GM10847 (cell line): ENCODE results near the gene RAD51B.

ENCODE experiments used
- POLR2A ChIP-seq: IDR thresholded peaks from 2 replicates; pipeline ENCODE4 v1.6.1; 2011; ENCODE audit not compliant: insufficient read length; ENCODE audit errors: extremely low read depth

The RAD51B gene

GRCh38 chr14:68634874-68635595 lies 815.5 kb downstream of the RAD51B start:
- TF ChIP-seq POLR2A: no peak

DNA sequence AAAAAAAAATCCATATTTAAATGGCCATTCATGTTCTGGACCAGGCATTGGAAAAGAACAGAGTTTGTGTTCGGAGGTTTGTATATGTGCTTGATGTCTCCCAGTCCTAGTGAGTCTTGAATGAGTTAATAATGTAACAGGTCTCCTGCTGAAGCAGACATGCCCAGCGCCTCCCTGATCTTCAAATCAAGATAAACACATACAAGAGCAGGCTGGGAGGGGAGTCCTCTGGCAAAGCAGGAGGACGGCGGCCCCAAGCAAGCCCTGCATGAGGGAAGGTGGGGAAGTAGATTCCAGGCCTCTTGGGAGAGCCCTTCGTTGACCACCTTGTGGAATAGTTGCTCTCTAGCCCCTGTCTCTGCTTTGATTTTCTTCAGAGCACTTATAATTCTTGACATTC lies 817.0 kb downstream of the RAD51B start:
- TF ChIP-seq POLR2A: no peak

DNA sequence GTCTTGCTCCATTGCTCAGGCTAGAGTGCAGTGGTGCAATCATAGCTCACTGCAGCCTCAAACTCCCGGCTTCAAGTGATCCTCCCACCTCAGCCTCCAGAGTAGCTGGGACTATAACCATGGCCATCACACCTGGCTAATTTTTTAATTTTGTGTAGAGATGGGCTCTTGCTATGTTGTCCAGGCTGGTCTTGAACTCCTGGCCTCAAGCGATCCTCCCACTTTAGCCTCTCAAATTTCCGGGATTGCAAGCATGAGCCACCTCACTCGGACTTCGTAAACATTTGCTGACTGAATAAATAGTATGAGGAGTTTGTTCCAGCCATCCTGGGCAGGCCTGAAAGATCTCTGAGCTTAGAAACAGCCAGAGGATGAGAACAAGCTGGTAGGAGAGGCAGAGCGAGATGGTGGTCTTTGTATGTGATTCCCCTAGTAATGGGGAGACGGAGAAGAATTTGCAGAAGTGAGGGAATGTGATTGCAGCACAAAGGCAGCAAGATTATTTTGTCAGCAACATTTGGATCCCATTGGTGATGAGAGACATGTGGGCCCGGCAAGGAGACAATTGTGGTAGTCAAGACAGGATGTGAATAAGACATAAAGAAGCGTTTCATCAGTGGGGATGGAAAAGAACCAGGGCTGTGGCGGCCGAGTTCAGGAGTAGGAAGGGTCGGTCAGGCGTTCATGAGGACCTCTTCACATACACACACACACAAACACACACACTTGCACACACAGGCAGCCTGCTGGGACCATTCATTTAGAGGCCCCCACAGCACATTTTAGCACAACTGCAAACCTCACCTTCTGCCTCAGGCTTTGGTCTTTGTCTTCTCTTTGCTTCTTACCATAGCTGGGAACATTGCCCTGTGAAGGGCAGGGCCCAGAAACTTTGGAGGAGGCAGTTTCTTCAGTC lies 817.8 kb downstream of the RAD51B start:
- TF ChIP-seq POLR2A: no peak

DNA sequence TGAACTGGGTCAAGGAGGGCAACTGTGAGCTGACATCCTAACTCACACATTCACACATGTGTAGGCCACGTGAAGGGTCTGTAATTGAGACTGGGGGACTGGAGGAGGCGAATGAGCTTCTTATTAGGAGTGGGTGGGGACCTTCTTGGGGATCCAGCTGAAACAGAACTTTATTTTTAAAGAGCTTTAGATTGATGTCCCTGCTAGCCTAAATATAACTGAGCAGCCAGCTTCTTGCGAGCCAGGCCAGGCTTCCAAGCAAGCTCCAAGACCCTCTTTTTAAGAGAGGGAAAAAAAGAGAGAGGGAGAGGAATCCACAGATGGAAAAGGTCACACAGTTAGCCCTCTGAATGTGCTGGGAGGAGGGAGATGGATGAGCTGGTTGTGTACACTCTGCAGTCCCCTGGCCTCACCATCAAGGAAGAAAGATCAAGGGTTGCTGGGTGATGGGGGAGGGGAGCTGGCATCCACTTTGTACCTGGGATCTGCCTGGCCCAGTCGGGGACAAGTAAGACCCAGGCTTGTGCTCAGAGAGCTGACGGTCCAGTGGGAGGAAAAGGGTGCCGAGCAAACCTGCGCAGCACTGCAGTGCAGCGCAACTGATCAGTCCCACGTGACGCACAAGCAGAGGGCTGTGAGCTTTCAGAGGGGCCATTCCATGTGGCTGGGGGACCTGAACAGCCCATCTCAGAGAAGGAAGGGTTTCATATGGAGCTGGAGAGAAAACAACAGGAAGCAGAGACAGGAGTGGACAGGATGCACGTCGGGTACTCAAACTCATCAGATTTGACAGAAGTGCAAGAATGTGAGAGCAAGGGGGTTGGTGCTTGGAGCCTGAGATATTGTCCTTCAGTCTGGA lies 818.8 kb downstream of the RAD51B start:
- TF ChIP-seq POLR2A: no peak

- TF ChIP-seq POLR2A: no peak
Observed at GRCh38 chr14:68639000-68639757, 819.6 kb downstream of the RAD51B start.

DNA sequence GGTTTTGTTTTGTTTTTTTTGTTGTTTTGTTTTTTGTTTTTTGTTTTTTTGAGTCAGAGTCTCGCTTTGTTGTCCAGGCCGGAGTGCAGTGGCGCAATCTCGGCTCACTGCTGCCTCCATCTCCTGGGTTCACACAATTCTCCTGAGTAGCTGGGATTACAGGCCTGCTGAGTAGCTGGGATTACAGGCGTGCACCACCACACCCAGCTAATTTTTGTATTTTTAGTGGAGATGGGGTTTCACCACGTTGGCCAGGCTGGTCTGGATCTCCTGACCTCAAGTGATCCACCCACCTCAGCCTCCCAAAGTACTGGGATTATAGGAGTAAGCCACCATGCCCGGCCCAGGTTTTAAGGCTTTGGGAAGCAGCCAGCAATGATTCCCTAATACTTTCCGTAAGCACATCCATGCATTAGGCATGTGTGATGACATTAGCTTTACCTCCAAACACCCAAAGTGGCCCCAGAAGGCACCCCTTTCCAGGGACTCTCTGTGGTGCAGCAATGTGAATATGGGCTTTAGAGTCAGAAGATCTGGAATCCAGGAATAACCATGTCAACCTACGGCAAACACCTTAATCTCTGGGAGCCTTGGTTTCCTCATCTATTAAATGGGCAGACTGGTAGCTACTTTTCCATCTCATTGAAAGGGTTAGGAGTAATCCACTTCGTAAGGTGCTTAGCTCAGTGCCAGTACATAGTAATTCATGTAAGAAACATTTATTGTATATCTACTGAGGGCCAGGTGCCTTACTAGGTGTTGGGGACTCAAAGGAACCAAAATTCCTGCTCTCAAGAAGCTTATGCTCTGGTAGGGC lies 820.4 kb downstream of the RAD51B start:
- TF ChIP-seq POLR2A: no peak

DNA sequence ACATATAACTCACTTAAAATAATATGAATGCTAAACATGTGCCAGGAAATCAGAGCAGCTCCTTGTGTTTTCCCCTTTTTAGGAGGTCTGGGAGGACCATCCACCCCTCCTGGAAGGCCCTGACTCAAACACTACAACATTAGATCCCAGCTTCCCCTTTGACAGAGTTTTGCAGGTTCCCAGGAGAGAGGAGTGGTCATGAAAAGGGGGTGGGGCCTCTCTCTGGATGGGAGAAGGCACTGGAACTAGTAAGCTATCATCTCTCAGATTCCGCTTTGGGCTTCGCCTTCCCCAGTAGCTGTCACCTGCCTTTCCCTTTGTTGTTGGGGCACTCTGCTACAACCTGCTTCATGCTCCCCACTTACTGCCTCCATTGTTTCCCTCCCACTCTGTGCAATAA lies 824.1 kb downstream of the RAD51B start:
- no peak for TF ChIP-seq POLR2A

- no peak for TF ChIP-seq POLR2A
Observed at GRCh38 chr14:68644101-68644500, 824.5 kb downstream of the RAD51B start.

DNA sequence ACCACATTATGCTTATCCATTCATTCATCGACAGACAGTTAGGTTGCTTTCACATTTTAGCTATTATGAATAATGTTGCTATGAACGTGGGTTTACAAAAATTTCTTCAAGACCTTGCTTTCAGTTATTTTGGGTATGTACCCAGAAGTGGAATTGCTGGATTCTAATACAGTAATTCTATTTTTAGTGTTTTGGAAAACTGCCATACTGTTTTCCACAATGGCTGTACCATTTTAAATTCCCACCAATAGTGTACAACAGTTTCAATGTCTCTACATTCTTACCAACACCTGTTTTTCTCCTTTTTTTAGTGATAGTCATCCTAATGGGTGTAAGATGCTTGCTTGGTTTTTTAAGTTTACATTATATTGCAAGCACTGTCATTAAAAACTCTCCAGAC lies 825.8 kb downstream of the RAD51B start:
- TF ChIP-seq POLR2A: no peak

DNA sequence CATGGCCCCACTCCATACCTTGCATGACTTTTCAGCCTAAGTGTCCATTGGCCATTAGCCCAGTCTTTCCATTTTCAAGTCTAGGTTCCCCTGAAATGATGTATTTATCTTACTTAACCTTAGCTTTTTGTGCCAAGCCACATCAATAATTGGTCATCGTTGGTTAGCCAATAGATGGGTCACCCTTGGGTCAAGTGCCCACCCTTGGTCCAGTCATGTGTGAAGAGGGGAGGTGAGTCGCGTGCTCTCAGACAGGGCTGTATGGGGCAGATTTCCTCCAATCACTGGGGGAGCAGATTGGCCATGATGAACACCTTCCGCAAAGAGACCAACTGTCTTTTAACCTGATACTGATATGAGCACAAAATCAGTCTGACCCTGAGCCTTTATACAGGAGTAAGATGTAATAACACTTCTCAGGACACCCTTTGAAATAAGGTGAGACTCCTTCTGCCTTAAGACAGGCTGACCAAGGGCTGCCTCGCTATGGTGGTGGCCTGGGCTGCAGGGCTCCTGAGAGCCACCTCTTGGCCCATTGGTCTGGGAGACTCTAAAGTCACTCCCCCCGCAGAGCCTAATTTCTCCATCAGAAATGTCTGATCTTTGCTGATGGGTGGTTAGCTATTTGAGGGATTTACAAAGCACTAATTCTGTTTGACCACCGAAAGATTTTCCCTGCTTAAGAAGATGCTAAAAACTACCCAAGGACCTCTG lies 830.1 kb downstream of the RAD51B start:
- no peak for TF ChIP-seq POLR2A

GRCh38 chr14:68650404-68650994 lies 830.9 kb downstream of the RAD51B start:
- no peak for TF ChIP-seq POLR2A

GRCh38 chr14:68651075-68651474 lies 831.5 kb downstream of the RAD51B start:
- no peak for TF ChIP-seq POLR2A
